IPS-NIHi7 (cell line): ENCODE results near the gene DYNC1H1.

Source experiments
- DNase-seq: peaks from one replicate; pipeline ENCODE4 v3.0.0; 2012; ENCODE audit warnings: mixed read lengths; ENCODE audit errors: extremely low spot score

The DYNC1H1 gene

GRCh38 chr14:102035914-102036313, 71.5 kb downstream of the DYNC1H1 start:
- no peak for DNase-seq

GRCh38 chr14:102037686-102038085, 73.3 kb downstream of the DYNC1H1 start:
- DNase-seq, result no peak

- no peak for DNase-seq
Observed at GRCh38 chr14:102039157-102039556, 74.8 kb downstream of the DYNC1H1 start.

GRCh38 chr14:102040153-102040552, 75.8 kb downstream of the DYNC1H1 start:
- DNase-seq, result no peak

GRCh38 chr14:102042699-102043098, 78.3 kb downstream of the DYNC1H1 start:
- DNase-seq, result no peak

GRCh38 chr14:102043251-102044025, 79.1 kb downstream of the DYNC1H1 start:
- no peak for DNase-seq

GRCh38 chr14:102044566-102044965, 80.2 kb downstream of the DYNC1H1 start:
- DNase-seq, result no peak

- peak; percentile 92 for DNase-seq
Observed at GRCh38 chr14:102046337-102047278, 82.2 kb downstream of the DYNC1H1 start.

- no peak for DNase-seq
Observed at GRCh38 chr14:102047808-102048540, 83.6 kb downstream of the DYNC1H1 start.

- DNase-seq, result no peak
Observed at GRCh38 chr14:102049258-102050025, 85.1 kb downstream of the DYNC1H1 start.

- DNase-seq, result no peak
Observed at GRCh38 chr14:102050026-102050405, 85.6 kb downstream of the DYNC1H1 start.

GRCh38 chr14:102050625-102051024, 86.3 kb downstream of the DYNC1H1 start:
- DNase-seq, result no peak

GRCh38 chr14:102052522-102052921, 88.1 kb downstream of the DYNC1H1 start:
- no peak for DNase-seq

GRCh38 chr14:102055181-102055901, 91.0 kb downstream of the DYNC1H1 start:
- DNase-seq, result peak; percentile 76

GRCh38 chr14:102056694-102057442, 92.5 kb downstream of the DYNC1H1 start:
- no peak for DNase-seq

- no peak for DNase-seq
Observed at GRCh38 chr14:102057480-102058114, 93.2 kb downstream of the DYNC1H1 start.

GRCh38 chr14:102058146-102058545, 93.8 kb downstream of the DYNC1H1 start:
- no peak for DNase-seq

GRCh38 chr14:102058961-102059360, 94.6 kb downstream of the DYNC1H1 start:
- no peak for DNase-seq

GRCh38 chr14:102063109-102063807, 98.9 kb downstream of the DYNC1H1 start:
- DNase-seq, result peak; percentile 71
